IMR-90 (cell line): ENCODE measurements around the gene FCHO1. TPM values are rescaled to one million over a fixed set of nuclear protein-coding genes. Genes with fewer than 3 reads are reported as not detected.

Experiments used
- ATAC-seq: fragments of 200-7000 bp; cut with Tn5 transposase; 2 replicates; pipeline ENCODE4 v1.9.1; 2020; ENCODE audit warnings: low read depth, mild to moderate bottlenecking, moderate library complexity
- BruUV-seq: library from RNA; stranded (reverse); fragments of 400-500 nt; replicated peaks from 2 replicates; lab custom pipeline; 2021; lab: Mats Ljungman, UMichigan
- CTCF ChIA-PET: fragments of 300-600 bp; formaldehyde crosslinking; extraction: SDS; loops from one replicate; lab custom pipeline; 2021; ENCODE audit warnings: antibody characterized with exemption; lab: Yijun Ruan, JAX
- POLR2A ChIA-PET: fragments of 300-600 bp; sonication (Branson Sonifier 250); formaldehyde crosslinking; loops from one replicate; lab custom pipeline; 2022; ENCODE audit warnings: antibody characterized with exemption; ENCODE audit not compliant: unreplicated experiment; lab: Charles Lee
- DNase-seq: peaks from one replicate; pipeline ENCODE4 v3.0.0; 2013
- H2AFZ ChIP-seq: replicated peaks from 2 replicates; pipeline ENCODE3; 2013; ENCODE audit warnings: low read length, mild to moderate bottlenecking; ENCODE audit not compliant: poor library complexity
- H2AK5ac ChIP-seq: 2 replicates; pipeline ENCODE4 v1.6.1; 2013; ENCODE audit warnings: low read depth, low read length, inconsistent platforms
- H2AK9ac ChIP-seq: replicated peaks from 2 replicates; pipeline ENCODE3; 2013; ENCODE audit warnings: mild to moderate bottlenecking, low read depth, low read length, moderate library complexity; ENCODE audit not compliant: poor library complexity
- H2BK120ac ChIP-seq: 2 replicates; pipeline ENCODE4 v1.6.1; 2013; ENCODE audit warnings: low read depth, low read length, inconsistent platforms
- H2BK15ac ChIP-seq: 3 replicates; pipeline ENCODE4 v1.6.1; 2013; ENCODE audit warnings: low read depth, low read length, inconsistent platforms
- H2BK20ac ChIP-seq: 2 replicates; pipeline ENCODE4 v1.6.1; 2013; ENCODE audit warnings: low read depth, mild to moderate bottlenecking, inconsistent platforms, low read length, moderate library complexity
- H2BK5ac ChIP-seq: 2 replicates; pipeline ENCODE4 v1.6.1; 2013; ENCODE audit warnings: mild to moderate bottlenecking, low read depth, low read length, inconsistent platforms; ENCODE audit not compliant: poor library complexity, severe bottlenecking
- H3K14ac ChIP-seq: replicated peaks from 2 replicates; pipeline ENCODE4 v1.6.1; 2013; ENCODE audit warnings: low read depth, low read length, inconsistent platforms
- H3K18ac ChIP-seq: 2 replicates; pipeline ENCODE4 v1.6.1; 2013; ENCODE audit warnings: low read depth, low read length, control low read depth
- H3K23ac ChIP-seq: 2 replicates; pipeline ENCODE4 v1.6.1; 2013; ENCODE audit warnings: low read depth, low read length, inconsistent platforms
- H3K27ac ChIP-seq: 2 replicates; pipeline ENCODE4 v1.5.1; 2013; ENCODE audit warnings: mild to moderate bottlenecking, control low read depth, low read length; ENCODE audit not compliant: insufficient read depth
- H3K27me3 ChIP-seq: 2 replicates; pipeline ENCODE4 v1.6.1; 2013; ENCODE audit warnings: low read length; ENCODE audit not compliant: control insufficient read depth, insufficient read depth
- H3K36me3 ChIP-seq: 2 replicates; pipeline ENCODE4 v1.6.1; 2013; ENCODE audit warnings: low read length, mixed read lengths; ENCODE audit not compliant: control insufficient read depth, insufficient read depth
- H3K4ac ChIP-seq: 2 replicates; pipeline ENCODE4 v1.6.1; 2013; ENCODE audit warnings: low read depth, low read length, inconsistent platforms
- H3K4me1 ChIP-seq: 2 replicates; pipeline ENCODE4 v1.6.1; 2013; ENCODE audit warnings: low read length, mixed read lengths; ENCODE audit not compliant: control insufficient read depth, insufficient read depth
- H3K4me2 ChIP-seq: 2 replicates; pipeline ENCODE4 v1.6.1; 2013; ENCODE audit warnings: low read depth, mild to moderate bottlenecking, control low read depth, low read length, moderate library complexity
- H3K4me3 ChIP-seq: 2 replicates; pipeline ENCODE4 v1.5.1; 2013; ENCODE audit warnings: low read depth, mild to moderate bottlenecking, control low read depth, low read length, moderate library complexity; ENCODE audit not compliant: insufficient read depth
- H3K56ac ChIP-seq: 2 replicates; pipeline ENCODE4 v1.6.1; 2013; ENCODE audit warnings: low read length, inconsistent platforms; ENCODE audit not compliant: insufficient read depth; ENCODE audit errors: extremely low read depth
- H3K79me1 ChIP-seq, 2 experiments: 2 replicates each; pipeline ENCODE4 v1.6.1; 2013; ENCODE audit warnings: low read length in 2 of 2, inconsistent platforms in 1 of 2, low read depth in 1 of 2
- H3K9ac ChIP-seq: 2 replicates; pipeline ENCODE4 v1.6.1; 2013; ENCODE audit warnings: low read depth, low read length, control low read depth
- H3K9me1 ChIP-seq: 2 replicates; pipeline ENCODE4 v1.6.1; 2013; ENCODE audit warnings: low read length, inconsistent platforms; ENCODE audit not compliant: insufficient read depth
- H3K9me3 ChIP-seq: 2 replicates; pipeline ENCODE4 v1.6.1; 2013; ENCODE audit warnings: low read length; ENCODE audit not compliant: control insufficient read depth, insufficient read depth
- H4K20me1 ChIP-seq: 2 replicates; pipeline ENCODE4 v1.6.1; 2013; ENCODE audit warnings: low read length, inconsistent platforms; ENCODE audit not compliant: insufficient read depth
- H4K5ac ChIP-seq: 2 replicates; pipeline ENCODE4 v1.6.1; 2013; ENCODE audit warnings: mild to moderate bottlenecking, low read depth, low read length, control low read depth
- H4K8ac ChIP-seq, 2 experiments: 2 replicates each; pipeline ENCODE4 v1.6.1; 2013; ENCODE audit warnings: low read depth in 2 of 2, low read length in 2 of 2, control low read depth in 1 of 2, inconsistent platforms in 1 of 2
- H4K91ac ChIP-seq: 2 replicates; pipeline ENCODE4 v1.6.1; 2013; ENCODE audit warnings: low read depth, low read length, inconsistent platforms; ENCODE audit not compliant: insufficient read depth
- BHLHE40 ChIP-seq: fragments of 150-350 bp; IDR thresholded peaks from 2 replicates; pipeline ENCODE4 v1.6.1; 2016; ENCODE audit warnings: mild to moderate bottlenecking, low read depth, low read length
- CEBPB ChIP-seq: IDR thresholded peaks from 2 replicates; pipeline ENCODE4 v1.6.1; 2012; ENCODE audit warnings: low read depth, low read length, improper control_type of control experiment
- FOS ChIP-seq: fragments of 150-350 bp; IDR thresholded peaks from 2 replicates; pipeline ENCODE4 v1.6.1; 2016; ENCODE audit warnings: low read depth, low read length
- MAFK ChIP-seq: IDR thresholded peaks from 2 replicates; pipeline ENCODE4 v1.6.1; 2012; ENCODE audit warnings: low read depth, low read length, improper control_type of control experiment
- MXI1 ChIP-seq: IDR thresholded peaks from 2 replicates; pipeline ENCODE4 v1.6.1; 2012; ENCODE audit warnings: low read depth, mild to moderate bottlenecking, low read length, moderate library complexity, borderline replicate concordance
- RAD21 ChIP-seq: IDR thresholded peaks from 2 replicates; pipeline ENCODE4 v1.6.1; 2012; ENCODE audit warnings: low read length, improper control_type of control experiment
- RCOR1 ChIP-seq: IDR thresholded peaks from 2 replicates; pipeline ENCODE4 v1.6.1; 2012; ENCODE audit warnings: mild to moderate bottlenecking, low read length, improper control_type of control experiment; ENCODE audit not compliant: insufficient replicate concordance
- RFX5 ChIP-seq: IDR thresholded peaks from 2 replicates; pipeline ENCODE4 v1.8.0; 2012; ENCODE audit warnings: low read depth, mild to moderate bottlenecking, low read length, moderate library complexity
- WGBS, 2 experiments: methylation state at CpG; one replicate each; pipeline versions ENCODE4 v1.1.5 to v1.1.7; 2013; ENCODE audit warnings: missing lambda C conversion rate in 2 of 2; ENCODE audit not compliant: insufficient read length in 1 of 2; ENCODE audit errors: extremely low coverage in 2 of 2; 5-methylcytosine and 5-hydroxymethylcytosine counted together
- dilution Hi-C: fragments of 300-500 bp; cut with HindIII; formaldehyde crosslinking; loops from one replicate; pipeline ENCODE4 v1.14.3; 2018; ENCODE audit warnings: low sequenced_read_pairs; ENCODE audit not compliant: unreplicated experiment
- in situ Hi-C: fragments of 300-500 bp; cut with MboI; formaldehyde crosslinking; loops from 3 replicates; pipeline ENCODE4 v1.14.3; 2019; ENCODE audit warnings: low sequenced_read_pairs, inconsistent platforms, mixed read lengths
- intact Hi-C: fragments of 100-400 bp; cut with micrococcal nuclease; formaldehyde crosslinking; loops from 2 replicates; pipeline ENCODE4 v1.10.0; 2022
- polyA plus RNA-seq, 3 experiments: library from polyadenylated mRNA; depleted of rRNA; stranded (reverse); fragments of >200 nt; gene quantifications; 2 replicates each; pipeline ENCODE4 v1.2.3, GENCODE V29; 2012; ENCODE audit warnings: low replicate concordance in 1 of 3
- total RNA-seq: library from RNA; depleted of rRNA; stranded (reverse); fragments of >200 nt; gene quantifications from 2 replicates; pipeline ENCODE4 v1.2.3, GENCODE V29; 2012

Gene FCHO1
- total and polyA plus RNA-seq, 2 of the 4 experiments (the other 2 are of a cell fraction): 0.18 to 1.0 TPM

- in situ Hi-C loops: no loop called here
- CTCF ChIA-PET: no interaction called here
- POLR2A ChIA-PET: no interaction called here
Measured at GRCh38 chr19:17761148-17761547, 9.9 kb downstream of the FCHO1 start.

More at GRCh38 chr19:17761148-17761547, 9.9 kb downstream of the FCHO1 start:
- no peak overlapping the region for H2BK15ac ChIP-seq
- no peak overlapping the region for H2BK5ac ChIP-seq
- H2BK20ac ChIP-seq: no peak overlapping the region
- no peak overlapping the region for H2AFZ ChIP-seq
- H2BK120ac ChIP-seq: no peak overlapping the region
- H3K14ac ChIP-seq: no peak overlapping the region
- H3K4me3 ChIP-seq: no peak overlapping the region
- H3K27me3 ChIP-seq: peaks cover 3% of the 10 kb centered on the region; the same call in 1 of the 2 replicates
- no peak overlapping the region for H3K4ac ChIP-seq
- no peaks in the 10 kb centered on the region for H3K9me3 ChIP-seq
- no peak overlapping the region for H3K27ac ChIP-seq
- H3K9me1 ChIP-seq: no peaks in the 10 kb centered on the region
- H4K8ac ChIP-seq: no peak overlapping the region
- no peak overlapping the region for H3K56ac ChIP-seq
- no peaks in the 10 kb centered on the region for H3K36me3 ChIP-seq
- dilution Hi-C loops: no loop called here
- H4K20me1 ChIP-seq: no peaks in the 10 kb centered on the region
- ATAC-seq (no peak), DNase-seq (no peak)
- H4K91ac ChIP-seq: no peak overlapping the region
- H2AK5ac ChIP-seq: no peak overlapping the region
- H4K5ac ChIP-seq: no peak overlapping the region
- H3K4me1 ChIP-seq: no peaks in the 10 kb centered on the region
- WGBS, 2 experiments: no CpG with 5 or more reads among the region's 4 CpGs
- H2AK9ac ChIP-seq: no peak overlapping the region
- H3K9ac ChIP-seq: no peak overlapping the region
- no peaks in the 10 kb centered on the region for H3K79me1 ChIP-seq
- TF ChIP-seq RCOR1 (no peak), BHLHE40 (no peak), MAFK (no peak), FOS (no peak), RAD21 (no peak), MXI1 (no peak), RFX5 (no peak), CEBPB (no peak)
- intact Hi-C loops: loop anchor here (10.0 kb wide), 2 partner anchors 266 to 306 kb away; no protein-coding TSS in a partner anchor
- BruUV-seq: no TSS peak
- no peak overlapping the region for H3K4me2 ChIP-seq
- H3K18ac ChIP-seq: no peak overlapping the region
- H3K23ac ChIP-seq: no peak overlapping the region
